Kidney (tissue), 14 donors: Measurements from ENCODE around the gene PRND. TPM values are rescaled to one million over a fixed set of nuclear protein-coding genes. Genes with fewer than 3 reads are reported as not detected.
"Not testable (repeated sequence)": the region's sequence is repeated elsewhere in the genome, so short reads cannot be mapped to it uniquely, and the experiment has no call there.

ENCODE experiments used
- DNase-seq, 5 donors: peaks; one replicate each; pipeline ENCODE4 v3.0.0-alpha.2; 2013 to 2020
- FAIRE-seq: peaks from 2 replicates; lab custom pipeline; 2012; peaks lifted over from hg19 to GRCh38; lab: Jason Lieb, UNC
- H3K27ac ChIP-seq, 2 donors: one replicate each; pipeline ENCODE4 v1.7.0; 2013; ENCODE audit warnings: low read depth in 2 of 2, low read length in 2 of 2, inconsistent platforms in 1 of 2
- H3K27me3 ChIP-seq: one replicate; pipeline ENCODE4 v1.7.1; 2013; ENCODE audit warnings: low read length, inconsistent platforms; ENCODE audit not compliant: control insufficient read depth, insufficient read depth
- H3K36me3 ChIP-seq, 3 donors: one replicate each; pipeline versions ENCODE4 v1.7.0 to v1.7.1; 2013; ENCODE audit warnings: low read length in 3 of 3, control low read depth in 1 of 3, inconsistent platforms in 1 of 3; ENCODE audit not compliant: insufficient read depth in 3 of 3, control insufficient read depth in 2 of 3
- H3K4me1 ChIP-seq, 3 donors: one replicate each; pipeline versions ENCODE4 v1.7.0 to v1.7.1; 2013; ENCODE audit warnings: low read length in 3 of 3, inconsistent platforms in 1 of 3, low read depth in 1 of 3; ENCODE audit not compliant: control insufficient read depth in 2 of 3, insufficient read depth in 2 of 3
- H3K4me3 ChIP-seq, 3 donors: one replicate each; pipeline versions ENCODE4 v1.7.0 to v1.8.1; 2013; ENCODE audit warnings: low read length in 3 of 3, control low read depth in 1 of 3, inconsistent platforms in 1 of 3
- H3K9ac ChIP-seq, 3 donors: one replicate each; pipeline versions ENCODE4 v1.7.0 to v1.7.1; 2013; ENCODE audit warnings: low read length in 3 of 3, control low read depth in 1 of 3, inconsistent platforms in 1 of 3
- H3K9me3 ChIP-seq, 3 donors: one replicate each; pipeline versions ENCODE4 v1.7.0 to v1.7.1; 2013; ENCODE audit warnings: low read length in 3 of 3, control low read depth in 1 of 3, inconsistent platforms in 1 of 3; ENCODE audit not compliant: control insufficient read depth in 2 of 3, insufficient read depth in 1 of 3
- intact Hi-C: fragments of 100-400 bp; cut with DNase I; formaldehyde crosslinking; loops from one replicate; pipeline ENCODE4 v1.11.1; 2022
- polyA plus RNA-seq: library from polyadenylated mRNA; stranded (reverse); fragments of 350-450 nt; fragmentation: Illumina TruSeq; extraction: RNeasy Lipid Tissue Mini Kit (QIAGEN cat#74804); gene quantifications from one replicate; pipeline ENCODE4 v1.2.3, GENCODE V29; 2014; ENCODE audit warnings: low read depth, low replicate concordance; ENCODE audit not compliant: insufficient read depth
- total RNA-seq: library from RNA; stranded (reverse); fragmentation: NEBNext Ultra II Directional; extraction: Animal tissue kit (Norgen Biotek cat#: 25700); gene quantifications from one replicate; pipeline ENCODE4 v1.2.1, GENCODE V29; 2021
- TF ChIP-seq, protein P1 (sequence below): IDR thresholded peaks from 3 replicates; pipeline ENCODE4 v1.5.1; 2012; ENCODE audit warnings: mild to moderate bottlenecking, moderate library complexity, borderline replicate concordance; ENCODE audit not compliant: insufficient read depth; ENCODE audit errors: extremely low read depth
- donor health status: control.
- donor health status: control.
- donor health status: control.
- donor health status: control.
- donor health status: control.
- donor health status: DM: yes; HTN: yes; CAD: no.
- donor health status: Normal renal cell carcinoma (clear cell type).

Gene PRND
- total and polyA plus RNA-seq, 2 donors from 2014 or later, result not detected

DNA sequence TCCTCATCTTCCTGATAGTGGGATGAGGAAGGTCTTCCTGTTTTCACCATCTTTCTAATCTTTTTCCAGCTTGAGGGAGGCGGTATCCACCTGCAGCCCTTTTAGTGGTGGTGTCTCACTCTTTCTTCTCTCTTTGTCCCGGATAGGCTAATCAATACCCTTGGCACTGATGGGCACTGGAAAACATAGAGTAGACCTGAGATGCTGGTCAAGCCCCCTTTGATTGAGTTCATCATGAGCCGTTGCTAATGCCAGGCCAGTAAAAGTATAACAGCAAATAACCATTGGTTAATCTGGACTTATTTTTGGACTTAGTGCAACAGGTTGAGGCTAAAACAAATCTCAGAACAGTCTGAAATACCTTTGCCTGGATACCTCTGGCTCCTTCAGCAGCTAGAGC lies 21.8 kb upstream of the PRND start:
- no peak for FAIRE-seq

DNA sequence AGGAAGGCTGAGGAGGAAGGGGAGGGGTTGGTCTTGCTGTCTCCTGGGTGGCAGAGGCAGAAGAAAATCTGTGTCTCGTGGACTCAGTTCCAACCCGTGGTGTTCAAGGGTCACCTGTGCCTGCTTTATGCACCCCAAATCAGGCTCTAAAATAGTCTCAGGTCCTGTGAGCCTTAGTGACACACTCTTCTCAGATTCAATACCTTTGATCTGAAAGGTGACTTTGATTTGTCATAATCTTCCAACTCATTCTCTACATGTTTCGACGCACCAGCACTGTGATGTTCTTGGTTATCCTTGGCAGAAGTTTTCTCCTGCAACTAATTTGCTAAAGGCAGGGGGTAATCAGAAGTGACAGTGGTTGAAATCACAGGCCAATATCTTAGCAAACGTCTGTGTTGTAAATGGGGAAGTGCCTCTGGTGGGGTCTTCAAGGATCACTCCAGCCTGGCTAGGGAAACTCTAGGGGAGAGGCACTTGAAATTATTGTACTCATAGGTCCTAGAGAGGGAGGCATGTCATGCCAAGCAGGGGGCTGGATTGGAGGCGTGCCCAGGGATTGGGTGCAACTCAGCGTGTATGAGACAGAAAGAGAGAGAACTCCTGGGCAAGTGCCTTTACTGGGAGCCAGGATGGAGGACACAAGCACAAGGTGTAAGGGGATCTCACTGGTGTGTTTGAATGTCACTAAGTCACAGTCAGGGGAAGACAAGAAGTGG lies 19.0 kb upstream of the PRND start:
- Histone ChIP-seq H3K9ac (no peak overlapping the region), H3K27ac (no peak overlapping the region), H3K4me1 (peaks cover 0 to 2% (median 0%) of the 10 kb centered on the region in 3 donors), H3K9me3 (no peaks in the 10 kb centered on the region), H3K27me3 (no peaks in the 10 kb centered on the region), H3K4me3 (no peak overlapping the region), H3K36me3 (peaks cover 0 to 8% (median 5%) of the 10 kb centered on the region in 3 donors)
- FAIRE-seq, result no peak
- DNase-seq, result no peak
- intact Hi-C loops, result no loop called here
- TF ChIP-seq, protein P1, sequence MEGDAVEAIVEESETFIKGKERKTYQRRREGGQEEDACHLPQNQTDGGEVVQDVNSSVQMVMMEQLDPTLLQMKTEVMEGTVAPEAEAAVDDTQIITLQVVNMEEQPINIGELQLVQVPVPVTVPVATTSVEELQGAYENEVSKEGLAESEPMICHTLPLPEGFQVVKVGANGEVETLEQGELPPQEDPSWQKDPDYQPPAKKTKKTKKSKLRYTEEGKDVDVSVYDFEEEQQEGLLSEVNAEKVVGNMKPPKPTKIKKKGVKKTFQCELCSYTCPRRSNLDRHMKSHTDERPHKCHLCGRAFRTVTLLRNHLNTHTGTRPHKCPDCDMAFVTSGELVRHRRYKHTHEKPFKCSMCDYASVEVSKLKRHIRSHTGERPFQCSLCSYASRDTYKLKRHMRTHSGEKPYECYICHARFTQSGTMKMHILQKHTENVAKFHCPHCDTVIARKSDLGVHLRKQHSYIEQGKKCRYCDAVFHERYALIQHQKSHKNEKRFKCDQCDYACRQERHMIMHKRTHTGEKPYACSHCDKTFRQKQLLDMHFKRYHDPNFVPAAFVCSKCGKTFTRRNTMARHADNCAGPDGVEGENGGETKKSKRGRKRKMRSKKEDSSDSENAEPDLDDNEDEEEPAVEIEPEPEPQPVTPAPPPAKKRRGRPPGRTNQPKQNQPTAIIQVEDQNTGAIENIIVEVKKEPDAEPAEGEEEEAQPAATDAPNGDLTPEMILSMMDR, result no peak

More for the DNA sequence above, 21.8 kb upstream of the PRND start:
- Histone ChIP-seq H3K4me3 (no peak overlapping the region), H3K27ac (no peak overlapping the region), H3K4me1 (peaks cover 0 to 2% (median 0%) of the 10 kb centered on the region in 3 donors), H3K36me3 (peaks cover 0 to 8% (median 5%) of the 10 kb centered on the region in 3 donors), H3K27me3 (no peaks in the 10 kb centered on the region), H3K9ac (no peak overlapping the region), H3K9me3 (no peaks in the 10 kb centered on the region)
- TF ChIP-seq, protein P1, result no peak
- no peak for DNase-seq
- intact Hi-C loops, result no loop called here

DNA sequence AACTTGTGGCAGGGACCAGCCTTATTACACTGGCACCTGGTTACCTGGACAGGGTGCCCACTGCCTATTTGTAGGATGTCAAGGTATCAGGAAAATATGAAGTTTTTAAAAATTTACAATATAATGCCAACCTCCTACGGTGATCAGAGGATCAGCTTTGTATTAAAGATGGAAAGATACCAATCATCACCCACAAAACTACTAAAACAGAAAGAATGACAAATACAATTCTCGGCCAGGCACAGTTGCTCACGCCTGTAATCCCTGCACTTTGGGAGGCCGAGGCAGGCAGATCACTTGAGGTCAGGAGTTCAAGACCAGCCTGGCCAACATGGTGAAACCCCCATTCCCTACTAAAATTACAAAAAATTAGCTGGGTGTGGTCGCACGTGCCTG lies 18.4 kb upstream of the PRND start:
- H3K27ac ChIP-seq, result no peak overlapping the region

DNA sequence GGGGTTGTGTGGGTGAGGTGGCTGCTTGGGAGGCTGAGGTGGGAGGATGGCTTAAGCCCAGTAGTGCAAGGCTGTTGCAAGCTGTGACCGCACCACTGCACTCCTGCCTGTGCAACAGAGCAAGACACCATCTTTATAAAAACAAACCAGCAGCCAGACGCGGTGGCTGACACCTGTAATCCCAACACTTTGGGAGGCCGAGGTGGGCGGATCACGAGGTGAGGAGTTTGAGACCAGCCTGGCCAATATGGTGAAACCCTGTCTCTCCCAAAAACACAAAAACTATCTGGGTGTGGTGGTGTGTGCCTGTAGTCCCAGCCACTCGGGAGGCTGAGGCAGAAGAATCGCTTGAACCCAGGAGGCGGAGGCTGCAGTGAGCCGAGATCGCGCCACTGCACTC lies 14.8 kb upstream of the PRND start:
- DNase-seq, H3K9ac ChIP-seq, H3K27ac ChIP-seq, intact Hi-C loops, H3K4me1 ChIP-seq, FAIRE-seq, H3K4me3 ChIP-seq, H3K27me3 ChIP-seq, H3K36me3 ChIP-seq, H3K9me3 ChIP-seq: not testable (repeated sequence)

More for the DNA sequence above, 18.4 kb upstream of the PRND start:
- no peaks in the 10 kb centered on the region for H3K27me3 ChIP-seq
- no peak overlapping the region for H3K4me3 ChIP-seq
- FAIRE-seq (no peak), DNase-seq (no peak)
- H3K9ac ChIP-seq, result no peak overlapping the region
- H3K9me3 ChIP-seq, result no peaks in the 10 kb centered on the region
- peaks cover 0 to 8% (median 5%) of the 10 kb centered on the region in 3 donors for H3K36me3 ChIP-seq
- TF ChIP-seq, protein P1, result no peak
- peaks cover 0 to 2% (median 0%) of the 10 kb centered on the region in 3 donors for H3K4me1 ChIP-seq
- intact Hi-C loops, result no loop called here
